K562 (cell line): ENCODE results near the gene CIAO2B. TPM values are rescaled to one million over a fixed set of nuclear protein-coding genes. Genes with fewer than 3 reads are reported as not detected.

Experiments
- ATF3 ChIP-seq, 2 experiments: fragments of 450-650 bp in 1 of 2; sonication (generic) in 1 of 2; formaldehyde crosslinking in 1 of 2; IDR thresholded peaks in 1 of 2; conservative IDR thresholded peaks in 1 of 2; 2 replicates each; pipeline versions ENCODE4 v1.6.1 to v1.8.1; 2016 to 2023; ENCODE audit warnings: mild to moderate bottlenecking in 2 of 2, moderate library complexity in 2 of 2, inconsistent platforms in 1 of 2, missing genetic modification reagents in 1 of 2
- BHLHE40 ChIP-seq: IDR thresholded peaks from 2 replicates; pipeline ENCODE4 v1.6.1; 2011; ENCODE audit warnings: low read length, improper control_type of control experiment
- BMI1 ChIP-seq: fragments of 150-350 bp; IDR thresholded peaks from 2 replicates; pipeline ENCODE4 v1.6.1; 2014; ENCODE audit warnings: low read length
- C11orf30 ChIP-seq: fragments of 450-650 bp; IDR thresholded peaks from 2 replicates; pipeline ENCODE4 v1.6.1; 2016; ENCODE audit warnings: low read depth, mild to moderate bottlenecking
- CHD7 ChIP-seq: fragments of 200-600 bp; sonication (generic); IDR thresholded peaks from one replicate; pipeline ENCODE4 v1.6.1; 2012; ENCODE audit warnings: mild to moderate bottlenecking, low read depth, low read length, inconsistent platforms
- GMEB1 ChIP-seq: fragments of 250-450 bp; sonication (Bioruptor Pico); IDR thresholded peaks from 2 replicates; pipeline ENCODE4 v1.4.0; 2020; ENCODE audit warnings: mild to moderate bottlenecking
- KLF1 ChIP-seq: fragments of 450-650 bp; IDR thresholded peaks from 2 replicates; pipeline ENCODE4 v1.6.1; 2016; ENCODE audit warnings: missing genetic modification characterization, missing compliant biosample characterization
- MTF1 ChIP-seq: fragments of 250-450 bp; sonication (Bioruptor Pico); IDR thresholded peaks from 2 replicates; pipeline ENCODE4 v1.9.0; 2021; ENCODE audit warnings: moderate library complexity, mild to moderate bottlenecking, inconsistent platforms, borderline replicate concordance
- NFE2L1 ChIP-seq: fragments of 450-650 bp; IDR thresholded peaks from 2 replicates; pipeline ENCODE4 v1.6.1; 2016; ENCODE audit warnings: missing genetic modification characterization, low read depth, mild to moderate bottlenecking, missing compliant biosample characterization, moderate library complexity, borderline replicate concordance
- POLR2B ChIP-seq: fragments of 450-650 bp; IDR thresholded peaks from 2 replicates; pipeline ENCODE4 v1.6.1; 2018; ENCODE audit warnings: low read depth; ENCODE audit not compliant: partially characterized antibody
- THAP7 ChIP-seq: fragments of 250-450 bp; sonication (Bioruptor Pico); IDR thresholded peaks from 2 replicates; pipeline ENCODE4 v1.5.0; 2021
- ZFX ChIP-seq: sonication (generic); formaldehyde crosslinking; IDR thresholded peaks from 2 replicates; pipeline ENCODE4 v1.8.0; 2022; ENCODE audit warnings: mild to moderate bottlenecking, missing genetic modification reagents, moderate library complexity
- polyA plus RNA-seq, 8 experiments: library from polyadenylated mRNA; depleted of rRNA in 4 of 8; stranded (reverse) in 5 of 8; unstranded in 3 of 8; fragments of >200 nt; fragmentation: Nextera tagmentation in 2 of 8; fragmentation: Illumina TruSeq in 1 of 8; extraction: Ambion mirVana in 2 of 8; extraction: Trizol in 1 of 8; gene quantifications; 2 replicates each; pipeline versions ENCODE4 v1.2.1 to v1.2.3, GENCODE V29; 2011 to 2014; ENCODE audit warnings: inconsistent platforms in 1 of 8, missing spikeins in 1 of 8
- total RNA-seq, 7 experiments: library from RNA; depleted of rRNA in 6 of 7; stranded (reverse); fragments of >200 nt in 6 of 7; fragmentation: Illumina TruSeq in 2 of 7; extraction: Trizol in 2 of 7; gene quantifications; 2 replicates each; pipeline versions ENCODE4 v1.2.1 to v1.2.3, GENCODE V29; 2011 to 2021; ENCODE audit warnings: low replicate concordance in 1 of 7

Gene CIAO2B
- total and polyA plus RNA-seq, 9 of the 15 experiments (the other 6 are each of a cell fraction or from before 2014, with no cell fraction given) = 86.8 to 182 (median 113) TPM

- TF ChIP-seq CHD7 = no peak
- TF ChIP-seq BHLHE40 = peak; percentile 45; the same call in 1 of the 2 replicates
- no peak for TF ChIP-seq THAP7 (CRISPR knock-in tag)
- TF ChIP-seq NFE2L1 (tag) = no peak
- TF ChIP-seq C11orf30 = no peak
- no peak for TF ChIP-seq POLR2B
- no peak for TF ChIP-seq GMEB1 (CRISPR knock-in tag)
- no peak for TF ChIP-seq ZFX (CRISPR knock-in tag)
- no peak for TF ChIP-seq ATF3 (IDR thresholded peaks at IDR 0.05)
- no peak for TF ChIP-seq ATF3 (CRISPR knock-in tag; conservative IDR thresholded peaks at IDR 0.05)
- no peak for TF ChIP-seq BMI1
- TF ChIP-seq KLF1 (tag) = 0 out of 2 replicates have a peak, but pooled peaks have one; percentile 20
- TF ChIP-seq MTF1 (CRISPR knock-in tag) = no peak
Observed at GRCh38 chr16:66977341-66978113, 43.3 kb upstream of the CIAO2B start (continued).
